Measurements from ENCODE around the gene IHH.

- TF ChIP-seq POLR2A (IDR thresholded peaks at IDR 0.05) (no peak), CTCF (IDR thresholded peaks at IDR 0.05) (no peak)
Measured at GRCh38 chr2:219076253-219076652, 15.5 kb upstream of the IHH start.
